H1 (cell line): Measurements from ENCODE around the gene LARP4B. TPM values are rescaled to one million over a fixed set of nuclear protein-coding genes. Genes with fewer than 3 reads are reported as not detected.

Experiments used
- BACH1 ChIP-seq: IDR thresholded peaks from 2 replicates; pipeline ENCODE4 v1.6.1; 2012; ENCODE audit warnings: low read length, improper control_type of control experiment
- CHD7 ChIP-seq: fragments of 300-600 bp; sonication (generic); IDR thresholded peaks from 2 replicates; pipeline ENCODE4 v1.7.1; 2012; ENCODE audit warnings: low read length, moderate library complexity, mild to moderate bottlenecking, inconsistent platforms; ENCODE audit not compliant: insufficient replicate concordance
- CTBP2 ChIP-seq: IDR thresholded peaks from 2 replicates; pipeline ENCODE4 v1.7.0; 2011; ENCODE audit warnings: borderline replicate concordance, mild to moderate bottlenecking, moderate library complexity, mixed read lengths, low read length; ENCODE audit not compliant: insufficient read depth, insufficient read length
- KDM5A ChIP-seq: fragments of 200-600 bp; IDR thresholded peaks from 2 replicates; pipeline ENCODE4 v1.7.1; 2012; ENCODE audit warnings: mild to moderate bottlenecking, low read length, inconsistent platforms, mixed read lengths
- SIN3A ChIP-seq, 2 experiments: IDR thresholded peaks in 1 of 2; conservative IDR thresholded peaks in 1 of 2; 2 replicates each; pipeline ENCODE4 v1.6.1; 2011 to 2012; ENCODE audit warnings: low read length in 2 of 2, improper control_type of control experiment in 1 of 2, low read depth in 1 of 2, mild to moderate bottlenecking in 1 of 2
- SIRT6 ChIP-seq: IDR thresholded peaks from one replicate; pipeline ENCODE4 v1.7.1; 2012; ENCODE audit warnings: low read length, inconsistent platforms
- SP1 ChIP-seq: IDR thresholded peaks from 2 replicates; pipeline ENCODE4 v1.6.1; 2011; ENCODE audit warnings: low read depth, low read length
- TAF7 ChIP-seq: optimal IDR thresholded peaks from 2 replicates; pipeline ENCODE3; 2011; ENCODE audit warnings: low read depth, mild to moderate bottlenecking, inconsistent platforms, low read length, moderate library complexity, borderline replicate concordance
- USF2 ChIP-seq: IDR thresholded peaks from 2 replicates; pipeline ENCODE4 v1.6.1; 2011; ENCODE audit warnings: low read length, improper control_type of control experiment
- polyA plus RNA-seq, 7 experiments: library from polyadenylated mRNA; depleted of rRNA in 3 of 7; stranded (reverse) in 5 of 7; unstranded in 2 of 7; fragments of >200 nt in 5 of 7; fragments of 200-250 nt in 2 of 7; gene quantifications; 1 replicate in 5 of 7; 2 replicates in 1 of 7; 4 replicates in 1 of 7; pipeline versions ENCODE4 v1.2.1 to v1.2.3, GENCODE V29; 2011 to 2013; ENCODE audit warnings: missing spikeins in 2 of 7, mixed read lengths in 2 of 7
- total RNA-seq: library from RNA; stranded (reverse); fragmentation: NEBNext Ultra II Directional; extraction: Animal tissue kit (Norgen Biotek cat#: 25700); gene quantifications from 2 replicates; pipeline ENCODE4 v1.2.1, GENCODE V29; 2021

LARP4B gene
- total and polyA plus RNA-seq, 2 of the 8 experiments (the other 6 are each of a cell fraction or from before 2014, with no cell fraction given): 20.1 to 78.6 TPM

GRCh38 chr10:809671-810350 lies 121.7 kb downstream of the LARP4B start (continued):
- TF ChIP-seq CHD7: no peak
- no peak for TF ChIP-seq CTBP2
- no peak for TF ChIP-seq SP1
- TF ChIP-seq TAF7: no peak
- no peak for TF ChIP-seq USF2
- TF ChIP-seq SIN3A (conservative IDR thresholded peaks at IDR 0.05 in 1 of 2, IDR thresholded peaks at IDR 0.05 in 1 of 2; ENCODE audit: low read depth in 1 of 2, low read length in 2 of 2): no peak
- no peak for TF ChIP-seq KDM5A
- no peak for TF ChIP-seq SIRT6
- no peak for TF ChIP-seq BACH1
